GM19395 (cell line): Measurements from ENCODE around the gene LAP3.
"Not testable (repeated sequence)": the region's sequence is repeated elsewhere in the genome, so short reads cannot be mapped to it uniquely, and the experiment has no call there.

ENCODE experiments used
- ATAC-seq: cut with Tn5 transposase; IDR thresholded peaks from one replicate; pipeline ENCODE4 v1.9.1; 2021; ENCODE audit warnings: mild to moderate bottlenecking, moderate library complexity; ENCODE audit not compliant: unreplicated experiment

The LAP3 gene

GRCh38 chr4:17561195-17561909, 15.6 kb upstream of the LAP3 start:
- no peak for ATAC-seq

DNA sequence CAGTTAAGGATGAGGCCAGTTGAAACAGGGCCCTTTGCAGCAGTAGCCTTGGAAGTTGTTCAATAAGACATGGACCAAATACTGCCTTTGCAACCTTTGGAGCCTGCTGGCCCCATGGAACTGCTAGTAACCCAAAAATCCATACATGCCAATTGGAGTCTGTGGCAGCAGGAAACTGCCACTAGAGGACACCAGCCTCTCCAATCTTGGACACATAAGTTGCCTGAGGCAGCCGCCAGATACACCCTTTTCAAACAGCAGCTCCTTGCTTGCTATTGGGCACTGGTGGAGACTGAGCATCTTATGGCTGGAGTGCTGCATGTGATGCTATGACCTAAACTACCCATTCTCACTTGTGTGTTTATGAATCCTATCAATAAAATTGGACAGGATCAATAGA, 14.8 kb upstream of the LAP3 start:
- ATAC-seq: no peak

DNA sequence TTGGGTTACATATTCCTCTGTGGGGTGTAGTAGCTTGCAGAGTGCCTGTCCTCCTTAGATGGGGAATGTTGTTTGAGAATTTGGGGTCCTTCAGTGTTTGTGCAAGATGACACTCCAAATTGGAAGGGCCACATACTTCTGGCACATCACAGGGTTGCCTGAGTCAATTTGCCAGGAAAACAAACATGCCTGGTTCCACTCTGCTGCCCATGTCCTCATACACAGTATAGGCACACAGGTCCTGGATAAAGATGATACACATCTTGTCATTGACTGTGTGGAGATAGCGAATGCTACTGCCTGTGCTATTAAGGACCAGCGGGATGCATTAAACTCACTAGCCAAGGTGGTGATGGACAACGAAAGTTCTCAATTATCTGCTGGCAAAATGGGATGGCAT, 11.2 kb upstream of the LAP3 start:
- no peak for ATAC-seq

DNA sequence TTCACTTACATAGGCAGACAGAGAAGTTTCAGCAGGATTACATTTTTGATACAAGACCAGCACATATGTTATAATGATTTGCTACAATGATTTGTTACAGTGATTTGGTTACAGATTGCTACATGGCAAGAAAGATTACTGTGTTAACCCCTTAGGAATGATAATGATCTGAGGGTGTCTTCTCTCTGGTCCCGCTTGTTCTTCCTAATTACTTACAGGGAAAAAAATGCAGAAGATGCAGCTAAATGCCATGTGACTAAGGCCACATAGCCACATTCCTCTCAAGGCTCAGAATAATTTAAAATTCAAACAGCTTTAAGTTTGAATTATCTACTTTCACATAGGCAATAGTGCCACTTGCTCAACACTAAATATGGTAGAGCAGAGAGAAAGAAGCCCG, 9.7 kb upstream of the LAP3 start:
- ATAC-seq: no peak

GRCh38 chr4:17574206-17574605, 2.8 kb upstream of the LAP3 start:
- ATAC-seq: no peak

GRCh38 chr4:17575177-17575576, 1.8 kb upstream of the LAP3 start:
- not testable (repeated sequence) for ATAC-seq

- ATAC-seq: peak; percentile 25
Observed at GRCh38 chr4:17577665-17578481, 875 bp downstream of the LAP3 start.

- peak; percentile 46 for ATAC-seq
Observed at GRCh38 chr4:17578482-17578891, 1.5 kb downstream of the LAP3 start.

DNA sequence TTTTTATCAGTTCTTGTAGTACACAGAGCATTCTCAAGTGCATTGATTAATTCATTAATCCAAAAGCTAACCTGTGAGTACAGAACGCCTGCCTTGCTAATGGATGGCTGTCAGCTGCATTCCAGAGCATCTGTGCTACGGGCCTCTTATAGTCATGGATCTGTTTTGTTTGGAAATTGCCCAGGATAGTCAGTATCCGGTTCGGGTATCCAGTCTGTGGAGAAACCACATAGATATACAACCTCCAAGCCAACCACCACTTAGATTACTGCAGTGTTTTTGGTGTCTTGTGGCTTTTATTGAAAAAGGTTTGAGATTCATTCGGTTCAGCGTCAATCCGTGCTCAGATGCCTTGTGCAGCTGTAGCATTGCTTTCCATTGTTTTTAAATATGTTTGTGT, 4.0 kb downstream of the LAP3 start:
- no peak for ATAC-seq

DNA sequence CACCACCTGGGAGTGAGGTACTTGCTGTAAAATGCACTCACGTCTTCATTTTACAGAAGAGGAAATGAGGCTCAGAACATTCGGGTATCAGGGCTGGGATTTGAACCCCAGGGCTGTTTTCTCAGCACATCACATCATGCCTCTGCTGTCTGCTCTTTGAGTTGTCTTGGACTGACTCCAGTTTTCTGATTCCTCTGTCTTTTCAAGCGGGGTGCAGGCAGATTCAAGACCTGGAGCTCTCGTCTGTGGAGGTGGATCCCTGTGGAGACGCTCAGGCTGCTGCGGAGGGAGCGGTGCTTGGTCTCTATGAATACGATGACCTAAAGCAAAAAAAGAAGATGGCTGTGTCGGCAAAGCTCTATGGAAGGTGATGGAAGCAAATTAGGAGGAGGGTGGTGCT, 6.3 kb downstream of the LAP3 start:
- no peak for ATAC-seq

DNA sequence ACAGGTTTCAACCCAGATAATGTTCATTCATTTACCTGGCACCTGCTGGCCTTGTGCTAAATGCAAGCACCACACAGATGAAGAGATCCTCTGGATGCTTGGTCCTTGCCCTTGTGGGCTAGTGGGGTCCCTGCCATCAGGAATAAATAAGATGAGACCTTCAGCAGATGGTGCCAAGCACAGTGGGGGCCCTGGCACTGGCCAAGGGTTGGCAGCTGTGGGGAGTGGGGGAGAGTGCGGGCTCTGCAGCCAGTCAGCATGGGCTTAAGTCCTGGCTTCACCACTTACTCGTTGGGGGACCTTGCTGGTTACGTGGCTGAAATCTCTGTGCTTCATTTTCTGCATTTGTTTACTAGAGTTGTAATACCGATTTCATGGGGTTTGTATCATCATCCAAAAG, 6.9 kb downstream of the LAP3 start:
- ATAC-seq: no peak

DNA sequence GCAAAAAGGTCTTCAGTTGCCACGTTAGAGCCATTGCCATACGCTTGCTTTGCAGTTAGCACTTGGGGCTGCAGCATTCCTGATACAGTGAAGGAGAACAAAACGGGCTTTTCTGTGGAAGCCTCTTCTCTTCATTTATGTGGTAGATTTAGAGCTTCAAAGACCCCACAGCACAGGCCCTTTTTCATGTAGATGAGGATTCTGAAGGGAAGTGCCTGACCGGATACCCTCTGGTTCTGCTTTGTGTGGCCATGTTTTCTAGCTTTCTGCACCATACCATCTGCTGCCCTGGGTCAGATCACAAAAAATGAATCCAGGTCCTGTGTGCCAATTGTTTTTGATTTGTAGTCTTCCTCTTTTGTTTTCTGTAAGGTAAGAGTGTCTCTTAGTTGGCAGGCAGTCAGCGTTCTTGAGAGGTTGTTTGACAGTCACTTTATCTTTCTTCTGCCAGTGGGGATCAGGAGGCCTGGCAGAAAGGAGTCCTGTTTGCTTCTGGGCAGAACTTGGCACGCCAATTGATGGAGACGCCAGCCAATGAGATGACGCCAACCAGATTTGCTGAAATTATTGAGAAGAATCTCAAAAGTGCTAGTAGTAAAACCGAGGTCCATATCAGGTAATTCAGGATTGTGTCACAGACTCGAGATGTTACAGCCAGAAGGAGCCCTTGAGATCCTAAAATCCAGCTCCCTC, 7.7 kb downstream of the LAP3 start:
- ATAC-seq: no peak

- ATAC-seq: no peak
Observed at GRCh38 chr4:17587094-17587822, 10.3 kb downstream of the LAP3 start.

GRCh38 chr4:17589355-17589754, 12.4 kb downstream of the LAP3 start:
- no peak for ATAC-seq

DNA sequence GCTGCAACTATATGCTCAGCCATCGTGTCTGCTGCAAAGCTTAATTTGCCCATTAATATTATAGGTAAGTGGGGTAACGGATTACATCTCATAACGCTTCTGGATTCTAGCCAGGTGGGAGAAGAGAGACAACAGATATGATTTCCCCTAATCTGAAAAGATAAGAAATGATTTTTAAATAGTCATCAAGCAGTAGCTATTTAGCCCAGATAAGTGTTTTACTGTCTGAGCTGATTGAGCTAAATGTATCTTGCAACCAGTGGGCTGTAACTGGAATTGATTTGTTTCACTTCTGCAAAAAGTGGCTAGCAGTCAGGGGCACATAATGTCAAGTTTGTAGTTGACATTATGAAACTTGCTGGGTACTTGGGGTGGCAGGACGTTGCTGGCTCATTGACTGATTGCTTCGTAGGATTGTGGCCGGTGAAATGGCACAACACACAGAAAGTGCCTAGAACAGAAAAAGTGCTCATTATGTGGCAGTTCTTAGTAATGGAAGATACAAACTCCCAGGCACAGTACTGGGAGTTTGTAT, 18.5 kb downstream of the LAP3 start:
- peak; percentile 87 for ATAC-seq

- ATAC-seq: no peak
Observed at GRCh38 chr4:17597517-17597916, 20.5 kb downstream of the LAP3 start.

GRCh38 chr4:17599826-17600225, 22.8 kb downstream of the LAP3 start:
- ATAC-seq: no peak

DNA sequence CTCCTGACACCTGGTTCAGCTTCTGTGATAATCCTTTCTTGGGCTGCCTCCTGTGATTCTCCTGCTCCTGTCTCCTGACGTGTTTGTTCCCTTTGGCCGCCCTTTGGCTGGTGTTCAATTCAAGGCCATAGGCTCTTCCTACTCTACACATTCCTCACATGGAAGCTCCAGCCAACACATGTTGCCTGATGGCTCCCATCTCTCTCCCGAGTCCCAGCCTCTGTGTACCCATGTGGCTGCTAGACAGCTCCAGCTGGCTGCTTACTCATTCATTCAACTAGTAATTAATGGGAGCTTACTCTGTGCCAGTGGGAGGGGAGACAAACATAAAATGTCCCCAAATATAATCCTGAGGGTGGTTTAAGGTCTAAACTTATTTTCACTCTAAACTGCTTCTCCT, 28.2 kb downstream of the LAP3 start:
- no peak for ATAC-seq

DNA sequence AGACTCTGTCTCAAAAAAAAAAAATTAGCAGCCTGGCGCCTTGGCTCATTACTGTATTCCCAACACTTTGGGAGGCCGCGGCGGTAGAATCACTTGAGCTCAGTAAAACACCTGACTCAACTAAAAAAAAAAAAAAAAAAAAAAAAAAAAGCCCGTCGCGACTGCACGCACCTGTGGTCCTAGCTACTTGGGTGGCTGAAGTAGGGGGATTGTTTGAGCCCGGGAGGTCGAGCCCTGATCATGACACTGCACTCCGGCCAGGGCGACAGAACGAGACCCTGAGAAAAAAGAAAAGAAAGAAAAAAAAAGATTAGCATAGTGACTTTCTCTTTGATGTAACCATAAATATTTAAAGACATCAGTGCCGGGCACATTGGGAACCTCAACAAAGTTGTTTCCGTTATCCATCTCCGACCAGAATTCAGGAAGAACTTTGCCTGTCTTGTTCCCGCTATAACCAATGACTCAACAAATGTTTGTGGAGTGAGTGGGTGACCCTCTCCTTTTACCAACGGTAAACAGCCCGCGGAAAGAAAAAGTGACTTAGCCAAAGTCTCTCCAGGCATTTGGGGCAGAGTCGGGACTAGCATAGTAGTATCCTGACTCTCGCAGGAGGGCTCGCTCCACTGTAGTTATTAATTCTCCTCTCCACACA, 36.9 kb downstream of the LAP3 start:
- ATAC-seq: peak; percentile 63
